NCI-H2196 (cell line): Measurements from ENCODE around the gene KIFC3.

Experiments
- DNase-seq: peaks from one replicate; lab custom pipeline; 2025; ENCODE audit not compliant: unreplicated experiment; lab: John Stamatoyannopoulos, UW

The KIFC3 gene

DNA sequence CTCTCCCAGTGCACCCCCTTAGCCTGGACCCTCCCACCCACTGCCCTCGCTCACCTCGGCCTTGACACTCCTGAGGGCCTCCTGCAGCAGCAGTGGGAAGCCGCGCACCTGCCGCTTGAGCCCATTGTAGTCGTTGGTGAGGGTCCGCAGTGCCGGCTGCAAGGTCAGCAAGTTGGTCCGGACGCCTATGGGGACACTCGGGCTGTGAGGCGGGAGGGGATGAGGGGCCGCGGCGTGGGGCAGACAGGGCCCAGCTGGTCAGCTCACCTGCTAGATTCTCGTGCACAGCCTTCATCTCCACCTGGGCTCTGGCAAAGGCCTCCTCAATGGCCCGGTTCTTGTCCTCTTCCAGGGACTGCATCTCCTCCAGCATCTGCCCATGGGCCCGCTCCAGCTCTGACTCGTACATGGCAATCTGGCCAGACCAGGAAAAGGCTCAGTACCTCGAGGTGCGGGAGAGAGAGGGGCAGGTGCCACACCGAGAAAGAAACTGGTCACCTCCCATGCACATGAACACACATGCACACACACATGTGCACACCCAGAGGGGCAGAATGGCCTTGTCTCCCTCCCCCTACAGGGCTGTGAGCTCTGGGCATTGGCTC, 32.6 kb downstream of the KIFC3 start:
- no peak for DNase-seq

DNA sequence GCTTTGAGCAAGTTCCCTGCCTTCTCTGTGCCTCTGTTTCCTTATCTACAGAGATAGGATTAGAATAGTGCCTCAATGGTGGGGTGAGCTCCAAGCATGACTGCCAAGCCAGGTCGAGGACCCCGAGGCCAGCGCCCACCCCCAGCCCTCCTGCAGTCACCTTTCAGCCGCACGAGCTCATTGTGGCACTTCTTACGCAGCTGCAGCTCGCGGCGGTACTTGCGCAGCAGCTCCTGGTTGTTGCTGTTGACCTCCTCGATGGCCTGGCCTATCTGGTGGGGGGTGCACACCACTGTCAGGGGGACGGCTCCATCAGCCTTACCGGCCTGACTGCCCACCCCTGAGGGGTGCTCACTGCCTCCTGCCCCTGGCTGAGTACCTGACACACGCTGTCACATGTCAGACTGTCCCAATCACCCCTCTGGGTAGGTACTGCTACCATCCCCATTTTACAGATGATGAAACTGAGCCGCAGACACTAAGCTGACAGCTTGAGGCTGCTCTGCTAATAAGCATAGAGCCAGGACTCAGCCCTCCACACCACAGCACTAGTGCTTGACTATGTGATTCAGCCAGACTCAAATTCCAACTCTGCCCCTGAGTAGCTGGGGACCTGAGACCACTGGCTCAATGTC, 35.5 kb downstream of the KIFC3 start:
- no peak for DNase-seq

DNA sequence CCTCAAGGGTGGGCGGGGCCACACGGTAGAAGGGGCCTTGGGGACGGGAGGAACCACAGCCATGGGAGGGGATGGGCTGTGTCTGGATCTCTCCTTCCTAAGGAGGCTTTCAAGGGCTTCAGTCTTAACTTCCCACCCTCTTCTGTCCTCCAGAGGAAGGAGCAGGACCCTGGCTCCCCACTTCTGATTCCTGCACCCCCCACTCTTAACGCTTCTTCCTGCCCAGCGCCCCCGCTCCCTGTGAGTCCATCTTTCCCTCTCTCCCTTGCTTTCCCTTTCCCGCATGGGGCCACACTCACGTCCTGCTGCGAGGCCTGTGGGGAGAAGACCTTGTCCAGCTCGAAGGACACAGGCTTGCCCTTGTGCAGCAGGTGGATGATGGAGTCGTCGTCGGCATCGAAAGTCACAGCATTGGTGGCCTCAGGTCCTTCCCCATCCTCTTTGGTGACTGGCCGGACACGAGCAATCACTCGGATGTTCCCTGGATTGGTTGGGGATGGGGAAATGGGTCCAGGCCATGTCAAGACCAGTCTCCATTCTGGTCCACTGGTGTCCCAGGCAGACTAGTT, 37.0 kb downstream of the KIFC3 start:
- no peak for DNase-seq

DNA sequence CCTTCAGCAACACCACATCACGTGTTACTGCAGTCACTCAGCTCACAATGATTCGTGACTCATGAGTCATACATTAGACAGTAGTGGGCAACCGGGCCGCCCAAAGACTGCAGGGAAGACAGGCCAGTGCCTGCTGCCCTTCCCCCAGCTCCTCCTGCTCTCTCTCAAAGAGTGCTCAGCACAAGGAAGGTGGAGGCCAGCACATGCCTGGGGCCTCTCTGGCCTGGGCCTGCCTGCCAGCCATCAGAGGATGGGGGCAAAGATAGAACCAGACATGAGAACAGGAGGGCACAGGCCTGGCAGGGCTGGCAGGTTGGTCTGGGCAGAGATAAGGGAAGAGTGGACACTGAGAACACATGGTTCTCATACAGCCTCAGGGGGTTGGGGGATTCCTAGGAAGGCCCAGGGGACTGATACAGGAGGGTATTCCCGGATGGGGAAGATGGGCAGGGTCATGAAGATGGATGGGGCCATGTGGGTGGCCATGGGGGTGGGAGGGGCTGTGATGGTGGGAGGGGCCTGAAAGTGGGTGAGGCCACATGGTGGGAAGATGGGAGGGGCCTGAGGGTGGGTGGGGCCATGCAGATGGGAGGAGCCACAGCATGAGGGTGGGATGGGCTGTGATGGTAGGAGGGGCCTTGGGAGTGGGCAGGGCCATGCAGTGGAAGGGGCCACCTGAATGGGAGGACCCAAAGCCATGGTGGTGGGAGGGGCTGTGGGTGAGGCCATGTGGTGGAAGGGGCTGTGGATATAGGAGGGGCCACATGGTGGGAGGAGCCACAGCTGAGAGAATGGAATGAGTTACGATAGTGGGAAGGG, 37.7 kb downstream of the KIFC3 start:
- no peak for DNase-seq

DNA sequence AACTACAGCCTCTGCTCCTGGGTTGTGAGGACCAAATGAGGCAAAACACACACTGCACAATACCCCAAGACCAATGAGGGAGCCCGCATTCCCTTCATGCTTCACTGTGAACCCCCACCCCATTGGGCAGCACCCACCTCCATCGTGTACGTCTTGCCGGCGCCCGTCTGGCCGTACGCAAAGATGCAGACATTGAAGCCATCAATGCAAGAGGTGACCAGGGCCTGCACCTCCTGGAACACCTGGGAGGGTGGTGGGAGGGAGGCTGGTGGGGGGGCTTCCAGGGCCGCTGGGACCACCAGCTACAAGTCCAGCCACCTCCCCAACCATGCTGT, 38.3 kb downstream of the KIFC3 start:
- DNase-seq, result no peak

DNA sequence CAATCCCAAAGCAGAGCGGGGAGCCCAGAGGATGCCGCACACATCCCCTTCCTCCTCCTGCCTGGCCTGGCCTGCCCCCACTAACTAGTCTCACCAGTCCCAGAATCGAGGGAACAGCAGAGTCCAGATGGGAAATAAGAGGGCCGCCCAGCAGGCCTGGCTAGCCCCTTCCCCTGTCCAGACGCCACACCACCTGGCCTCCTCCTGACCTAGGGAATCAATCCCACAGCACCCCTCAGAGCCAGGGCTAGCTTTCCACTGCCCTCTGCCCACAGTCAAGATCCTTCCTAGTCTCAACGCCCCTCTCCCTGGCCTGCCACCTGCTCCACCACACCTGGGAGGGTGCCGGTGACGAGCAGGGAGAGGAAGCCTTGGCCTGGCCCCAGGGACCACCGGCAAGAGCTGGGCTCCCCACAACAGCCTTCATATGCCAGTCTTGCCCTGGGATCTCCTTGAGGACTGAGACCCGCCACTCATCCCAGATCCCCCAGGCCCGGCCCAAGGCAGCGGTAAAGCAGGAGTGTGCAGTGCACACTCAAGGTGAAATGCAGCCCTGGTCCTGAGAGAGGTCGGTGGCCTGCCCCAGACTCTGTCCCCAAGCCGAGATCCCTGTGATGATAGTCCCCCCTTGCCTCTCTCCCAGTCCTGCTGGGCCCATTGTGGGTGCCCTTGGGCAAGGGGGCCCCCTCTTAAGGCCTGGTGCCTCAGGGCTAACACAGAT, 38.8 kb downstream of the KIFC3 start:
- no peak for DNase-seq

DNA sequence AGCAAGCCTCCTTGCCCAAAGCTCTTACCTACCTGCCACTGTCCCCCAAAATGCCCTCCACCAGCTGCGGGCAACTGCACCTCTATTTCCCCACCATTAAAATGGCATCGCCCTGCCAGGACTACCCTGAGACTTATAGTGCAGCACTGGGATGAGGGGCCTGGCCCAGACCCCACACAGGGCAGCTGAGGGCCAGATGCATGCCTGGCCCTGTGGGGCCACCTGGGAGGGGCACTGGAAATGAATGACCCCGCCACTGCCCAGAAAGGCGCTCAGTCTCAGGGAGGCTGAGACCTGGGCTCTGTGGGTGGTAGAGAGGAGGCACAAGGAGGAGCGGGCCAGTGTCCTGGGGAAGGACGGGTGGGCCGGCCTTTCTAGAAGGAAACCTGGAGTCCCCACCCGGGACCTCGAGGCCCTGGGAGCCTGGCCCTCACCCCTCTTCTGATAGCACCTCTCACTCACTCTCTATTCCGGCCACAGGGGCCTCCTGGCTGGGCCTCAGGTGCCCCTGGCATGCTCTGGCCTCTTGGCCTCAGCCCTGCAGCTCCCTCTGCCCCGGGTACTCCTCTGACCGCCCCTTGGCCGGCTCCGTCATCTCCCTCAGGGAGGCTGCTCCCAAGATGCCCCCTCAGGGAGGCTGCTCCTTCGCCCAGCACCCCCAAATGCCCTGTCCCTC, 39.8 kb downstream of the KIFC3 start:
- DNase-seq, result no peak

DNA sequence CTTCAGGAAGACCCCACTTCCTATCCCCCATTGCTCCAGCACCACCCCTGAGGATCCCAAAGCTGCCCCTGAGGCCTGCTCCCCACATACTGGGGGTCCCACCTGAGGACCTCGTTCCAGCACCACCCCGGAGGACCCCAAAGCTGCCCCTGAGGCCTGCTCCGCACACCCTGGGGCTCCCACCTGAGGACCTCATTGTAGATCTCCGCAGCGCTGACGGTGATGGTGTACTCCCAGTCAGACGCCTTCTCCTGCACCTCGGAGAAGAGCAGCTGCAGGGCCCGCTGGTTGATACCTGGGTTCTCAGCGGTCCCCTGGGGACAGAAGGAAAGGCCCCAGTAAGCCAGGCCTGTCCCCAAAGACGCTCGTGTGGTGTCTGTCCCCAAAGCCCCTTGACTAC, 40.3 kb downstream of the KIFC3 start:
- no peak for DNase-seq

DNA sequence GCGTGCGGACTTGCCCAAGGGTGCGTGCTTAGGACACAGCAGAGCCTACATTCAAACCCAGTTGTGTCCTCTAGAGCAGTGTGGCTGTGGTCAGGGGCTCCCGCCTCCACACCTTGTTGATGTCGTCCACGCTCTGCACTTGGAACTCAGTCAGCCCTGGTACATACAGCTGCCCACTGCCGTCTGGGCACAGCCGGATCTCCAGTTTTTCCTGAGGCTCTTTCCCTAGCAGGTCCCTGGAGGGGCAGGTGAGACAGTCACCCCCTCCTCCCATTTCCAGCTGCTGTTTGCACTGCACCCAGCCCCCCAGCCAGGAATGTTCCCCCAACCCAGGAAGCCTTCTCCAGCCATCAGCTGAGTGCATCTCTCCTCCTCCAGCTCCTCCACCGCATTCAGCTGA, 41.0 kb downstream of the KIFC3 start:
- no peak for DNase-seq

DNA sequence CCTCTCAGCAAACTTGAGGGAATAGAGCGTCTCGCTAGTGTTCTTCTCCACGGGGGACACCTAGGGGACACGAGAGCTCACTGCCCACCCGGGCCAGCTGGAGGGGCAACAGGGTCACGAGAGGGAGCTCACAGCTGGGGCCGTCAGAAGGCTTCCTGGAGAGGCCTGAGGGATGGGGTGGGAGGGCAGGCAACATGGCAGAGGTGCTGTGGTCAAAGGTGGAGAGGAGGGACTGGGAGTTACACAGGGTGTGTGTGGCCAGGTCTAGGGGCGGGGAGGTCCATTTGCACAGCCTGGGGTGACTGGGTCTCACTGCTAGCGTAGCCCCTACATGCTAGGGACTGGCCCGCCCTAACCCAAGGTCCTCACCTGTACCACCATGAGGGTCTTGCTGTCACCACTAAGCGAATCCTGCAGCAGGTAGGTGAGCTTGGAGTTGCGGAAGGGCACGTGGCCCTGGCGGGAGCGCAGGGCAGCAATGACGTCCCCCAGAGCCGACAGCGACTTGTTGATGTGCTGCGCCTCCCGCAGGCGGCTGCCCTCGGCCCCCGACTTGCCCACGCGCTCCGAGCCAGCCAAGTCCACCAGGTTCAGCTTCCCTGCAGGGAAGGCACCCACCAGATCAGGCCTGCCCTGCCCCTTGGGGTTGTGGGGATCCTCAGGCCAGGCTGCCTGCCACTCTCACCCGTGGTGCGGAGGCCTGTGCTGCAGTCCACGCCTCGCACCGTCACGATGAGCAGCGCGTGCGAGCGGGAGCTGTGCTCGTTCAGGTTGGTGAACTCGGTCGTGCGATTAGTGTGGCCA, 41.7 kb downstream of the KIFC3 start:
- DNase-seq, result no peak

DNA sequence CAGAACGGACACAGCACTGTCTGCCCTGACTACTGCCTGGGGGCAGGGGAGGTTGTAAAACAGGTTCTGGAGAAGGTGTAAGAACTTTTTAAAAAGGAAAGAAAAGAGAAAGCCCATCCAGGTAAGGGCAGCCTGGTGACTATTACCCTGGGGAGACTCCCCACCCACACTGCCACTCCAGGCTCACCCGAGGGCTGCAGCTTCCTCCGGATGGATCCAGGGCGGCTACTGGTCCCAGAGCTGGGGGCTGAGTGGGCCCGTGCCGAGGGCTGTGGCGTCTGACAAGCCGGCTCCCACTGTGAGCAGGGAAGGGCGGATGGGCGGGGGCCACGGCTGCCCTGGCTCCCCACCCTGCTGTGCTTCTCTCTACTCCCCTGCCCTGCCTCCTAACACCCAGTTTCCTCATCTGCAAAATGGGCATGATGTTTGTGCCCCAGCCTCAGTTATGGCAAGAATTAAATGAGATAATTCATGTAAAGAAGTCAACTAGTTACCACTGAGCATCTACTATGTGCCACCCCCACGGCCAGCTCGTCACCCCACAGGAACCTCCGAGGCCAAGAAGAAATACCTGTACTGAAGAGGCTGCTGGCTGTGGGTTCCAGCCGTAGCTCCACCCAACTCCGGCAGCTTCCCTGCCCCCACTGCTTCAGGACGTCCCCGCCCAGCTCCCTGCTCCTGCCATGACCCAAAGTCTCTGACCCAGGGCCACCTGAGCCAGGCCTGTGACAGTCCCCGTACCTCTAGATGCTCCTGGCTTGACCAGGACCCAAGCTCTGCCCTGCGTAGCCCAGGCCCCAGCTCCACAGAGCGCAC, 42.5 kb downstream of the KIFC3 start:
- DNase-seq, result no peak

DNA sequence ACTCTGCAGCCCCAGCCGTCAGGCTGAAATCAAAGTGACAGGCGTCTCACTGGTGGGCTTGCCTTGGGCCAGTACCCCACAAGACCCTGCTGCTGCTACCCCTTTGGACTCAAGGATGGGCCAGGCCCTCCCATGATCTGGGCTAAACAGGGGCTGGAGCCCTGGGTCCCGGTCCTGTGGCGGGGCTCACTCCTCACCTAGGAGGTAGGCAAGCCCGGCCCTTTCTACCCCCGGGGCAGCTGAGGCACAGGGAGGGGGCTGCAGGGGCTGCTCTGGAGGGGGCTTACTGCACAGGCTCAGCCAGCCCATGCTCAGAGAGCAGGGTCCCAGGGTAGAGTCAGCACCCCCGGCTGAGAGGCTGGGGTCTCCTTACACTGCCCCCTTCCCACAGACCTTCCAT, 43.2 kb downstream of the KIFC3 start:
- no peak for DNase-seq

DNA sequence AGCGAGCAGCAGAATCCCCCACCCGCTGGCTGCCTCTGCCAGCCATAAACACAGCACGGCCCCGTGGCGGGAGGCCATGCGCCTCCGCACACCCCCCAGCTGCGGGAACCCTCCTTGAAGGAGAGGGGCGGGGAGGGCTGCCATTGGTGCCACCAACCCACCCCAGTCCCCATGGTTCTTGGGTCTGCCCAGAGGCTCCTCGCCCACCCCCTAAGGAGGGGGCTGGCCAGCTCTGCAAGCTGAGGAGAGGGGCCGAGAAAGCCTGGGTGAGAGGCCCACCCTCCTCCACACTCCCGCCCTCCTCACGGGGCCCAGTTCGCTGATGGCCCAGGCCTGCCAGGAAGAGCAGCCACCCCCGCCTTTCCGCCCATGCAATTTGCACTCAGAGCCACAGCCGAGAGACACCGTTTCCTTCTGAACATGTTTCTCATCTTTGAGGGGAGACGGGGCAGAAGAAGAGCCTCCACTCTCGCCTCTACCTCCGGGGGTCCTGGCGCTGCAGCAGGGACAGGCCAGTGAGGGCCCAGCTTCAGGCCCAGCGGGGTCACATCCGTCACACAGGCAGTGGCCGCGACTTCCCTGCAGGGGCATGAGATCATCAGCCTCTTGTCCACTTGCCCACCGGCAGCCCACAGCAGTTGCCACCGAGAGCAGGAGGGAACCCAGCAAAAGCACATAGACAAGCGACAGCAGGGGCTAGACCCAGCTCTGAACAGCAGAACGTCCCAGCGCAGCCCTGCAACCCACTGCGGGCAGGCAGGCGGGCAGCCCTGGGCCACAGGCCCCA, 43.8 kb downstream of the KIFC3 start:
- DNase-seq, result no peak

DNA sequence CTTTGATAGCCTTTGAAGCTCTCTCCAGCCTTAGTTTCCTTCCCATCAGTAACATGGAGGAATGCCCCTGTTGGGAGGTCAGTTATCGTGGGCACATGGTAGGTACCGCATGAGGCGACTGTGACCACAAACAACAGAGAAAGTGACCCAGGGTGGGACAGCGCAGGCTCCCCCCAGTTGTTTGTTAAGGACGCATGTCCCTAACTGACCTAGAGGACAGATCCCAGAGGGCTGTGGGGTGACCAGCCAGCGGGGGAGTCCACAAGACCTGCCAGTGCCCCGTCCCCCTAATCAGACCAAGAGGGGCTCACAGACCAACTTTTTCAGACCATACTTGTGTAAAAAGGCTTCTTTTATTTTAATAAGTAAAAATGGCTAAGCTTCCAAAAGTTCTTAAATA, 44.4 kb downstream of the KIFC3 start:
- DNase-seq, result no peak

DNA sequence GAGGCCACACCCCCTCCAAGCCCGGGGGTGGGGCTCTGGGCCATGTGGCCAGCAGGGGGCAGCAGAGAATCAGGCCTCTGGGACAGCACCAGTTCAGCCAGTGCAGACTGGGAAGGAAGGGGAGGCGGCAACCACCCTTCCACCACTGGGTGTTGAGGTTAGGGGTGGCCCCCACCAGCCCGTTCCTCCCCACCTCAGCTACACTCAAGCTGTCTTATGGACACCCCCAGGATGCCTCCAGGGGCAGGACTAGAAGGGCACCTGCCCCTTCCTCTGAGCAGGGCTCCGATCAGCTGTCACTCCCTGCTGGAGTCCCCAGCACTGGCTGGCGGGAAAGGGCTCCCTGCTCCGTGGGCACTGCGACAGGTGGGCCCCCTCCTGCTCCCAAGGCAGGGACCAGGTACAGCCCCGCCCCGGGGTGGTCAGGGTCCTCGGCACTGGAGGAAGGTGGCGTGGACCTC, 44.9 kb downstream of the KIFC3 start:
- peak; percentile 69 for DNase-seq

DNA sequence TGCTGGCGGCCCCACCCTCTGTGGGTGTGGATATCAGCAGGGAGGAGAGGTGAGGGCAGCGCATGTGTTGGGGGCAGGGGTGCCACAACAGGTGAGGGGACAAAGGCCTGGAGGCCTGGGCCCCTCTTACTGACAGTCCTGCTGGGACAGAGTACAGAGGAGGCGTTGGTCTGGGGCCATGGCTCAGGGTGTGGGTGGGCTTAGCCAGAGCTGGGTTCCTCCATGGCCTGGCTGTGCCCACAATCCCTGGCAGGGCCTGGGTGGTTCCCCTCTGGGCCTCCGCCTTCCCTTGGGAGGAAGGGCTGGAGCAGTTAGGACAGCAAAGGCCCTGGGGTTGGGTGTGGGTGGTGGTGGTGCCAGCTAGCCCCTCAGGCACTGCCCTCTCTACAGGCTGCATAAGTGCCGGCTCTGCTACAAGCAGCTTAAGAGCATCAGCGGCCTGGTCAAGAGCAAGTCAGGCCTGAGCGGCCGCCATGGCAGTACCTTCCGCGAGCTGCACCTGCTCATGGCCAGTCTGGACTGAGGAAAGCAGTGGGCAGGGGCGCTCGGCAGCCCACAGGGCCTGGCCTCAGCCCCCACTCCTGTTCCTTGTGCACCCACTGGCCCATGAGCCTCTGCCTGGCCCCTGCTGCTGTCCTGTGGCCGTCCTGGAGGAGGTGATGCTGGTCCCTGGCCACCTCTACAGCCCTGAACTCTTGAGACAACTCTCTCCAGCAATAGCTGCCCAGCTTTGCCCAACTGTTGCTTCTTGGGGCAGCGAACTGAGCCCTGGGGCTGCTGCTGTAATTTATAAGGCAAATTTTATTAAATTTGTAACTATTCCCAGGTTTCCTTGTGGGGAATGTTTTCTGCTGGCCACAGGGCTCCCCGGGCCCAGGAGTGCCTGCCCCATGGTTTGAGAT, 45.6 kb downstream of the KIFC3 start:
- DNase-seq, result no peak

DNA sequence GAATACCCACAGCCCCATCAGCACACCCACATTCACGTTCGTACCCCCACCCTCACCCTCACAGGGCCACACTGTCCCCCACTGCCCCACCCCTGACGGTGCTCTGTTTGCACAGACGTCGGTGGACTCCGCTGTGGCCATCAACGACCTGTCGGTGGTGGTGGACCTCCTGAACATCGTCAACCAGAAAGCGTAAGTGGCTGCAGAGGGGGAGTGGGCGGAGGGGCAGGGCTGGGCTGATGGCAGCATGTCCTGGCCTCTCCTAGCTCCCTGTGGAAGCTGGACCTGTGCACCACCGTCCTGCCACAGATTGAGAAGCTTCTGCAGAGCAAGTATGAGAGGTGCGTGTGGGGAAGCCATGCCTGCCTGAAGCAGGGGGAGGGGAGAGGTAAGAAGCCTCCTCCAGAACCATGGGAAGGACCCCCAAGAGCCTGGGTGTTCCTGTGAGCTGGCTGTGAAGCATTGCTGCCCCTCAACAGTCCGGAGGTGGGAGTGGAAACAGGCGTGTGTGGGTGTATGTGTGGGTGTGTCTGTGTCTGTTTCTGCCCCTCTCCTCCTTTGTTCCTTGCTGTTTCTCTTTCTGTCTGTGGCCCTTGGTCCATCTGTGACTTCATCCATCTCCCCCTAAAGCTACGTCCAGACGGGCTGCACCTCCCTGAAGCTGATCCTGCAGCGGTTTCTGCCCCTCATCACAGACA, 46.4 kb downstream of the KIFC3 start:
- no peak for DNase-seq
